ENCODE results near the gene RRAS.

Gene RRAS

DNA sequence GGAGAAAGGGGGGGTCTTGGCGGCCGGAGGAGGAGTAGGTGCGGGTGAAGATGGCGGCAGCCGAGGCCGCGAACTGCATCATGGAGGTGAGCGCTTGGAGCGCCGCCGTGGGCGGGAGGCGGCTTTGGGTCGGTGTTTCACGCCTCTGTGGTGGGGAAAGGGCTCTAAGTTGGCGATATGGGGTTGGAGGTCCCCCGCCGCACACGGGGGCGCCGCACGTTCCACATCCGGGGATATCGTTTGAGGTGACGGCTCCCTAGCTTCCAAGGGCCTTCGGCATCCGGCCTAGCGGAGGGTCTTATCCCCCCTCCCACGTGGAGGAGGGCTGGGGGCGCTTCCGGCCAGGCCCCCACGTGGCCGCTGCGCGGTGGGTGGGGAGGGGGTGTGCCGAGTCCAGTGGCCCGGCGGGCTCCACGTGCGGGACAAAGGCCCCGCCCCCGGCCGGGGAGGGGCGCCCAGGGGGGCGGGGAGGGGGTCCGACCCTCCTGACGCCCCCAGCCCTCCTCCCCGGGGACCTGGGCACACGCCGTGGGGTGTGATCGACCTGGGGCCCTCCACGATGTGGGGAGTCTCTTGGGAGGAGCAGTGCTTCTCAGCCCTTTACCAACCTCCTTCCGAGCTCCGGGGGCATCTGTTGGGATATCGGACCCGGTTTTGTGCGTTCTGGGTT lies 37.4 kb upstream of the RRAS start, which contains the start of gene PRMT1:
PRMT1 (plus strand) TSS at position 41 of the 670 bp plus-strand sequence; CDS start at position 51, 10 bp downstream.
- no peak for DNase-seq (ENCODE audit: low read depth, low spot score)

DNA sequence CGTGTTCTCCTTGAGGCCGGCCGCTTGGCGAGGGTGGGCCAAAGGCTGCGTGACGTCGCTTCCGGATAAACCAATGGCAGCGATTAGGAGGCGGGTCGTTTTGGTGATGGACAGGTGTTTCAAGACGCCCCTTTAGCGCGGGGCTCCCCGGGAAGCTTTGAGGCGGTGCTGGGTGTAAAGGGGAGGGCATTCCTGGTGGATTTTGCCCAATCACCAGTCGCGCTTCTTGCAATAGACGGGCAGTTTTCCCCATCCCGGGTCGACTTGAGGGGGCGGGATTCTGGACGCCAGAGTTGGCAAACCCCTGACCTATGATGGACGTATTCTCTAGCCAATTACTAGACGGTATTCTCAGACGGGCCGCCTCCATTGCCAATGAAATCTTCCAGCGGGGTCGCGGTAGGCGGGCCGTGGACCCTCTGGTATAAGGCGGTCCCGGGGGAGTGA lies 36.9 kb upstream of the RRAS start:
- DNase-seq (ENCODE audit: low read depth, low spot score) = peak; percentile 97

DNA sequence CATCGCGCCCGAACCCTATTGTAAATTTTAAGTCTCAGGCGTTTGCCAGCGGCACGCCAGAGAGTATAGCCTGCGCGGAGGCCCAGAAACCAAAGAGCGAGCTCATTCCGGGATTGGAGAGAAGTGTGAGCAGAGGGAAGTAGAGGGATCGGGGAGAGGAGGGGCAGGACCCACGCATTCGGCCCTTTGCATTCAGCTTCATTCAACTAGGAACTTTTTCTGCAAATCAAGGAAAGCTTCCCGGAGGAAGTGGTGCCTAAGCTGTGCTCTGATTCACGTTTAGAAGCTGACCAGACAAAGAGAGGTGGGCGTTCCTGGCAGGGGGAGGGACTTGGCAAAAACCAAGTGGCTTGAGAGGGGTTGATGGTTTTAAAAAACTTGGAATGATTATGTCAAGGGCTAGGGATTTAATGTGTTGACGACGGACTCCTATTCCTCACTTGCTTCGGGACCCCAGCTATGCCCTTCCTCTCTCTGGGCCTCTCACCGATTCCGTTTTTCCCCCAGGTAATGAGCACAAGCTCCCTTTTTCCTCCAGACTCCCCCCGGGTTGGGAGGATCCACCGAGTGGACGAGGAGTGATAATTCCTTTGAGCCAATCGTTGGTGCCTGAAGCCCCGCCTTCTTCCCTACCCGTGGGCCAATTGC lies 36.3 kb upstream of the RRAS start:
- DNase-seq (ENCODE audit: low read depth, low spot score) = peak; percentile 33

DNA sequence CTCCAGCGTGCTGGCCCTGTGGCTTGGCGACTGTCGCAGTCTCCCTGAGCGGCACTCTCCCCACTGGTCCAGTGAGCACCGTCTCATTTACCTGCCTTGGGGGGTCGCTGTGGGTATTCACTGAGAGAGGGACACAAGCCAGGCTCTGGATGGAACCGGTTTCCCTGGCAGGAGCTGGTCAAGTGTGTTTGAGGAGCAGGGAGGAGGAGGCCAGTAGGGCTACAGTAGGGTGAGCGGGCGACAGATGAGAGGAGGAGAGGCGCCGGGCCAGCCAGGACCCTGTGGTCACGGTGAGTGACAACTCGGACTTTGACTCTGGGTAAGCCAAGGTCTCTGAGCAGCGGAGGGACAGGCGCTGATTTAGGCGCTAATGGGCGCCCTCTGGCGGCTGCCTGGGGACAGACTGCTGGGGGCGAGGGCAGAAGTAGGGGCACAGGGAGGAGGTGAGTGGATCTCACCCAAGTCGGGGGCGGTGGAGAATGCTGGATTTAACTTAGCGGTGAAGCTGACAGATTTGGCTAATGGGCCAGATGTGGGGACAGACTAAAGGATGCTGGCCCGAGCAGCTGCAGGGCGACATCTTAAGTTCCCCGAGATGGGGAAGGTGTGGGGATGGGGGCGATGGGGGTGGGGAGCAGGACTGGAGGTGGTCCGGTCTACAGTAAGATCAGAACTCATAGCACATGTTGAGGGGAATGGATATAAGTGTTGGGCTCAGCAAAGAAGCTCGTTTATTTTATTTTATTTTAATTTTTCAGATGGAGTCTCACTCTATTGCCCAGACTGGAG lies 32.4 kb upstream of the RRAS start:
- peak; percentile 64 for DNase-seq (ENCODE audit: low read depth, low spot score)

DNA sequence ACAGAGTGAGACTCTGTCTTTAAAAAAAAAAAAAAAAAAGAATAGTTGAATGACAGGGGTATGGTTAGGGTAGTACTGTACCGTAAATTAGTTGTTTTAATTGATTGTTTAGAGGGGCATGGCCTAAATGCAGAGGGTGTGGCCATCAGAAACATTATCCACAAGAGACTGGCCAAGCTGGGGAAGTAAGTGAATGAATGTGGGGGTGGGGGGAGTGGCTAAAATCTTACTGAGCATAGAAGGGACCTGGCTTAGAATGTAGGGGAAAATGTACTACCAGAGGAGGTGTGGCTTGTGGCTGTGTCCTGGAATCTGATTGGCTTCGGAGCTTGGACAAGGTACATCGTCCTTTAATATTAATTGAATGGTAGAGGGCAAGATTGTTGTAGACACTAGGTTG lies 29.6 kb upstream of the RRAS start:
- no peak for DNase-seq (ENCODE audit: low read depth, low spot score)

DNA sequence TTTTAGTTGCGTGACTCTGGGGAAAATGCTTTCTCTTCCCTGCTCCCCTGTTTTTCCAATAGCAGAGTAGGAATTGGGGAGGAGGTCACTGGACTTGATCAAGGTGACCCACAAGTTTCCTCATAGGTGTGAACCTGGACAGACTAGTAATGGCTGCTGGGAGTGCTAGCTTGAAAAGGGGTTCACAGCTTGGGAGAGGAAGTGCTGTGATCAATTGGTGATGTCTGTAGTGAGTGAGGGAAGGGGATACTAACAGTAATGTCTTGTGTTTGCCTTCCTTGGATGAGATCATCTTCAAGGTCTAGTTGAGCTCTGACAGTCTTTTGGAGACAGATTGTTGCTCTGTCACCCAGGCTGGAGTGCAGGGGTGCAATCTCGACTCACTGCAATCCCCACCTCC lies 27.5 kb upstream of the RRAS start:
- DNase-seq (ENCODE audit: low read depth, low spot score) = no peak

DNA sequence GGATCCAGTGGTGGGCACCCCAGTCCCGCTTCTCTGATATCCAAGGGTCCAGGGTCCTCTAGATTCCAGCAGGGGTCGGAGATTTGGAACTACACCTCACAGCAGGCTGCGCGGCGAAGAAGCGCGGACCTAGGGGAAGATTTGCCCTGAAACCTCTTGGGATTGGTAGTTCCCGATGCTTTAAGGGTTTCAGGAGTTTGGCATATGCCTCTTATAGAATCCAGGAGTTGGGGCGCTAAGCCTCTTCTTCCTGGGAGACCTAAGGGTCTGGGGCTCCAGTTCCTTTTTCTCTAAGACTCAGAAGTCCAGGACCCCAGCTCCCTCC lies 26.1 kb upstream of the RRAS start:
- no peak for DNase-seq (ENCODE audit: low read depth, low spot score)

DNA sequence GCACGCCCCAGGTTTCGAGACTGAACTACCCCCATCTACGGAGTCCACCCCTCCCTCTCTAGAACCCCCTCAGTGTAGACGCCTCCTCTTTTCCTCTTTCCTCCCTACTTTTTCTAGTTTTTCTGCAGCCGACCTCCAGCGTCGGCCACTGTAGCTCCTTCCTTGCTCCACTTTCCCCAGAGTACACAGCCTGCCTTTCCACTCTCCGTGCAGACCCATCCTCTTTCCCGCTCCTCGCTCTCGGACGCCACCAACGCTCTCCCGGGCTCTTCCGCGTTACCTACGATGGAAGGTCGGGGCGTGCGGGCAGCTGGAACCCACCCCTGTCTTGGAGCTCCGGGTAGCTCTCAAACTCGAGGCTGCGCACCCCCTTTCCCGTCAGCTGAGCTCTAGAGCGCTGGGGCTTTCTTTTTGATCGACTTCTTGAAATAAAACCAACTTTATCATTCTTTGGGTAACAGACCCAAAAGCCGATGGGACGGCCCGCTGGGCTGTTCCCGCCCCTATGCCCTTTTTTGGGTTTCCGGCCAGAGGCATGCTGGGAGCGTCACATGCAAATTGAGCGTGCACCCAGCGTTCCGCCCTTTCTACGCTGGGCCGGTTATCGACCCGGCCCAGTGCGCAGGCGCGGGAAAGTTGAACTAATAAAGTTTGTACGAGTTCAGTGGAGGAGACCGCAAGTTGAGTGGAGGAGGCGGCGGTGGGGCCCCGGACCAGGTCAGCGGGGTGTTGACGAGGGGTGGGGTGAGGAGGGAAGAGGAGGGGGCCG lies 25.6 kb upstream of the RRAS start, which contains the start of the genes BCL2L12 and IRF3:
BCL2L12 (plus strand) TSS at position 583 of the 769 bp plus-strand sequence. CDS start 760 bp downstream, outside the sequence.
IRF3 (minus strand) TSS at position 507 of the 769 bp plus-strand sequence. CDS start 1,019 bp downstream, outside the sequence.
- peak; percentile 98 for DNase-seq (ENCODE audit: low read depth, low spot score)

DNA sequence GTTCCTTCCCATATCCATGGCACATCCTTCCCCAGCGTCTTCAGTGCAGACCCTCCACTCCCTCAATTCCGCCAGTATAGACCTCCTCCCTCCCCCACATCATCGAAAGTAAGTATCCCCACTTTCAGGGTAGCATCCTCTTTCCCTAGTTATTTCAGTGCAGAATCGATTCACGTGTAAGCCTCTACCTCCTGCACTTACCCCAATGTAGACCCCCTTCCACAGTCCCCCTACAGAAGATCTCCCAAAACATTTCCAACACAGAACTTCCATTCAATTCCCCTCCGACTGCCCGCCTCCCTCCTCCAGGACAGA lies 25.1 kb upstream of the RRAS start:
- no peak for DNase-seq (ENCODE audit: low read depth, low spot score)

DNA sequence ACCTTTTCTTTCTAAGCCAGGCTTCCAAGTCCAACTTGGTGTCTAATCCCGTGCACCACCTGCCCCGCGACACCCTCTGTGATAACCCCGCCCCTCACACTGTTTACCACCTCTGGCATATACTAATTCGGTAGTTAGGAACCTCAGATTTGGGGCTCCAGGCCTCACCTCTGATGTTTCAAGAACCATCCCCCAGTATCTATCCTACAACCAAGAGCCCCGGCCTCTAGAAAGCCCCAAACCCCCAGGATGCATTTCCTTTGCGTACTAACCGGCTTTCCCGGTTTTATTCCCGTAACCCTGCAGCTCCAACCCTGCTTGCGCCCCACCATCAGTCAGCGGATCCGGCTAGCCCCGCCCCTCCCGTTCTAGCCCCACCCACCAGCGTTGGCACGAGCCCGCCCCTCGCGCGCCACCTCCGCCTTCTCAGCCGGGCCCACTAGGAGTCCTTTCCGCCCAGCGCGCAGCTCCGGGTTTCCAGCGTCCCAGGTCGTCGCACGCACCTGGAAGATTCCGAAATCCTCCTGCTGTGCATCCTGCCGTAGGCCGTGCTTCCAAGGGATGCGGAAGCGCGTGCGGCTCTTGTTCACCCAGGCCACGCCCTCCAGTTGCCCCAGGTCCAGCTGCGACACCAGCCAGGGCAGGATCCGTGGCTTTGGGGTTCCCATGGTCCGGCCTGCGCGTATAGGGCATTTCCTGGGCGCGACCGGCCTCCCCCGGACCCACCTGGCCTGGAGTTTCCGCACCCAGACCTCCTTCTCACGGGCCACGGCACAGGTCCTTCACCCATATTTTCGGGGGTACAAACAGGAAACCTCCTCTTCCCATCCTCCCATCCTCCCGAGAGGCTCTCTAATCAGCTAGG lies 24.5 kb upstream of the RRAS start:
- peak; percentile 82 for DNase-seq (ENCODE audit: low read depth, low spot score)

DNA sequence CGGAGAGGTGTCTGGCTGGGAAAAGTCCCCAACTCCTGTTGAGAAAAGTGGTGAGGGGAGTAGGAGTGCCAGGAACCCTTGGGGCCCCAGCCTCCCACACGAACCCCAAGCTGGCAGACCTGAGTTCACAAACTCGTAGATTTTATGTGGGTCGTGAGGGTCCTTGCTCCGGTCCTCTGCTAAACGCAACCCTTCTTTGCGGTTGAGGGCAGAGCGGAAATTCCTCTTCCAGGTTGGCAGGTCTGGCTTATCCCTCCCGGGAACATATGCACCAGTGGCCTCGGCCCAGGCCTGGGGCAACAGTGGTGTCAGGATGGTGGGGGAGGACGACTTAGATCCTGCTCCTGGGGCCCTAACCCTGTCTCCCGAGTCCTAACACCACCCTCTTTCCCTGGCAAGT lies 23.3 kb upstream of the RRAS start:
- no peak for DNase-seq (ENCODE audit: low read depth, low spot score)

DNA sequence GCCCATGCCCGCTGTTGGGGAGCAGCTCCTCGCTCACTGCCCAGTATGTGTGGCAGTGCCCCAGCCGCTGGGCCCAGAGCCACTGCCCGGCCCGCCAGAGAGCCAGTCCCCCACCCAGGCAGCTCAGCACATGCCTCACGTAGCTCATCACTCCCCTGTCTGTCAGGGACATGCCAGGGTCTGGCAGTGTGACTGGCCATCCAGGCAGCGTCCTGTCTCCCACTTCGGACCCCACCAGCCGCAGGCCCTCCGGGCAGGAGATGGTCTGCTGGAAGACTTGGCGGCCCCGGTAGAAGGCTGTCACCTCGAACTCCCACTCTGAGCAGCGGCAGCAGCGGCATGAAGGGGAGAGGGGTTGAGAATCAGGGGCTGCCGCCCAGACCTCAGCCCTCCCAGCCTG lies 22.1 kb upstream of the RRAS start:
- no peak for DNase-seq (ENCODE audit: low read depth, low spot score)

DNA sequence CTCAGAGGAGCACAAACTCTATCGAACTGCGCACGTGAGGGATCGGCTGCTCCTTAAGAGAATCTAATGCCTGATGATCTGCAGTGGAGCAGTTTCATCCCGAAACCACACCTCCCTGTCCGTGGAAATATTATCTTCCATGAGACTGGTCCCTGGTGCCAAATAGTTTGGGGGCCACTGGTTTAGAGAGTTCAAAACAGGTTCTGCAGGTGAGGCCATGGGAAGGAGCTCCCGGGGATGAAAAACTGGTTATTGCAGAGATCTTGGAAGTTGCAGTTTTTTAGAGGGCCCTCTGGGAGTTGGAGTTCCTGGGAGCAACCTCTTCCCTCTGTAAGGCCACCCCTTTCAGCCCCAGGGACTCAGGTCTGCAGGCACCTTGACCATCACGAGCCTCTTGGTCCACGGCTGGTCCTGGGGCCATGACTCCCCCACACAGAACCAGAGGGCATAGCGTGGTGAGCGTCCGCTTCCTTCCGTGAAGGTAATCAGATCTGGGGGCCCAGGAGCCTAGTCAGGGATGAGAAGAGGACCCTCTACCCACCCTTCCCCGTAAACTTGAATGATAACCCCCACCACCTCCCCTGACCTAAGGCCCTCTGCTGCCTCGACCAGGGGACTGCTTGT lies 20.5 kb upstream of the RRAS start:
- DNase-seq (ENCODE audit: low read depth, low spot score) = no peak

DNA sequence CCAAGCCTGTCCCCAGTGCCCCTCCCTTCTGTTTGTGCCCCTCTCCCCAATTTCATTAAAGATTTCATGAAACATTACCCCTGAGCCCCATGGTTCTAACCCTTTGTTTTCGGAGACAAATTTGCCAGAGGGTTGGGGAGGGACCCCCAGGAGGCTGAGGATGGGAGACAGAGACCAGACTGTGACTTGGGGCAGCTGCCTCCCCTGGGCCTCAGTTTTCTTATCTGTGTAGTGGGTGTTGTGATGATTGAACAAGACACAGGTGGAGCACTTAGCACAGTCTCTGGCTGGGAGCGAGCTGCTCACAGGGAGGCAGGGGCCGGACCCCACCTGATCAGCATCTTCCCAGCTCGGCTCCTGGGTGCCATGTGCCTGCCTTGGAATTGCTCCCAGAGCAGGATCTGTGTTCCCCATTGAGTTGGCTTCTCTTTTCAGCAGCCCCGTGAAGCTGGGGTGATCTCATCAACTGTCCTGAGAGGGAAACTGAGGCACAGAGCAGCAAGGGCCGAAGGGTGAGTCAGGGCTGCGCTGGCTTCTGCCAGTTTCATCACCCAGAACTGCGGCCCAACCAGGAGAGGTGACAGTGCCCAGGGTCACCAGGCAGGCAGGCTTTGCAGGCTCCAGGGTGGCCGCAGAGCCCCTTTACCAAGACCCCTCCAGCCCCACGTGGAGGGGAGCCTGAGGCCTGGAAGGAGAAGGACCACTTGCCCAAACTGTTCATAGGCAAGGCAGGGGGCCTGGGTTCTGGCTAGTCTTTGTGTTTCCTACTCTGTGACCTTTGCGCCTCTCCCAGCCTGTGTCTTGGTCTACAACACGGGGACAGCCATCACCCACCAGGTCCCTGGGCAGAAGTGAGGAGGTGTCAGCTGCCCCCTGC lies 18.9 kb upstream of the RRAS start:
- no peak for DNase-seq (ENCODE audit: low read depth, low spot score)

DNA sequence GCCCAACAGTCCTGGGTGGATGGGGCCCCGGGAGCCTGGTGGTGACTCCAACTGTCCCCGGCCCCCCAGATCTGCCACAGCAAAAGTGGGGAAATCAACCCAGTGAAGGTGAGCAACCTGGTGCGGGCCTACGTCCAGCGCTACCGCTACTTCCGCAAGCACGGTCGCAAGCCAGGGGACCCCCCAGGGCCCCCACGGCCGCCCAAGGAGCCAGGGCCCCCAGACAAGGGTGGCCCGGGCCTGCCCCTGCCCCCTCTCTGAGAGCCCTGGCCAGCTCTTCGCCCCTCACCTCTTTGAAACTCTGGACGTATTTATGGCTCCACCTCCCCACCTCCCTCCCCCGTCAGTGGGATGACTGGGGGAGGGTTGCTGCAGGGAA lies 18.2 kb upstream of the RRAS start:
- DNase-seq (ENCODE audit: low read depth, low spot score) = no peak

DNA sequence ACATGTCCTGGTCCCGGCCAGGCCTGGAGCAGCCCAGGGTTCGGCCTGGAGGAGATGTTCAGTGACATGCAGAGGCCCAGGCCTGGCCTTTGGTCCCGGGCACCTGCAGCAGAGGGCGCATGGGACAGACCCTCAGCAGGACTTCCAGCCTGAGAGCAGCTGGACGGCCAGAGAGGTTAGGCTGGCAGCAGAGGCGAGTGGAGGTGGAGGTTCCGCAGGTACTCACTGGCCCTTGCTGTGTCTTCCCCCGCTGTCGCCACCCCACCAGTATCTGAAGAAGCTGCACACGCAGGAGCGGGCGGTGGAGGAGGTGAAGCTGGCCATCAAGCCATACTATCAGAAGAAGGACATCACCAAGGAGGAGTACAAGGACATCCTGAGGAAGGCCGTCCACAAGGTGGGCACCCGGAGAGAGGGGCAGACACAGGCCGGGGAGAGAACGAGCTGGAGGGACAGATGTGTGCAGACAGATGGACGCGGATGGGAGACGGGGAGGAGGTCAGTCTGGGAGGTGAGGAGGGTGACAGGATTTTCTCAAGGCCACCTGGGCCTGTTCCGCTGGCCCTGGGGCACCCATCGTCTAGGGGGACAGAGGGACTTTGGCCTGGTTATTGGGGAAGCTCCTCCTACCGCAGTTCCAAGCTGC lies 17.7 kb upstream of the RRAS start:
- no peak for DNase-seq (ENCODE audit: low read depth, low spot score)

DNA sequence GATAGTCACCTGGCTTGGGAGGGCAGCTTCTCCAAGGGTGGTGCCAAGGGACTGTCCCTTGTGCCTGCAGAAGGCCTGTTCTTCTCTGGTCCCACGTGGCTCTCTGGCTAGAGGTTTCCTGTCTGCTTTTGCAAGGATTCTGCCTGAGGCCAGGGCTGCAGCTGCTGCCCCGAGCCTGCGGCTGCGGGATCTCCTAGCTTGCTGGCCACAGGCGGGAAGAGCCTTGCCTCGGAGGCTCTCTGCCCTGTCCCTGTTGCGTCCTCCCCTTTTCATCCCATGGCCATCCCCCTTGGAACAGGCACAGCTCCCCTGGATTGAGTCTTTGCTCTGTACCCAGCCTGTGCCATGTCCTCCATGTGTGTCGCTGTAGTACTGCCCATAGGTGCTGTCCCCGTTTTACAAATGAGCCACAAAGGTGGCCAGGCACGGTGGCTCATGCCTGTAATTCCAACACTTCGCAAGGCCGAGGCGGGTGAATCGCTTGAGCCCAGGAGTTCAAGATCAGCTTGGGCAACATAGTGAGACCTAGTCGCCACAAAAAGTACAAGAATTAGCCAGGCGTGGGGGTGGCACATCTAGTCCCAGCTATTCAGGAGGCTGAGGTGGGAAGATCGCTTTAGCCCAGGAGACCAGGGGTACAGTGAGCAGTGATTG lies 16.6 kb upstream of the RRAS start:
- no peak for DNase-seq (ENCODE audit: low read depth, low spot score)
